ENCODE data around the gene MLST8.

MLST8 gene

GRCh38 chr16:2173916-2174315 is 31.3 kb upstream of the MLST8 start:
- DNase-seq: no peak

GRCh38 chr16:2174396-2175131 is 30.7 kb upstream of the MLST8 start:
- no peak for DNase-seq

DNA sequence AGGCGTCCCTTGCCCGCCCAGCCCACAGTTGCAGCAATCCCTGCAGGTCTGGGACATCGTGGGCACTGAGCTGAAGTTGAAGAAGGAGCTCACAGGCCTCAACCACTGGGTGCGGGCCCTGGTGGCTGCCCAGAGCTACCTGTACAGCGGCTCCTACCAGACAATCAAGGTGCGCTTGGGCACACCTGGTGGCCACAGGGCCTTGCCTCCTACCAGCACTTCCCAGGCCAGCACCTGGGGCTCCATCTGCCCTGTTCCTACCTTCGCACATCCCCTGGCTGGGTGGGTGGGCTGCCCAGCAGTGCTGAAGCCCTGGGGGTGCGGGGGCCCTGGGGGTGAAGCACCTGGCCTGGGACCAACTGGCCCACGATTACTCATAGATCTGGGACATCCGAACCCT is 29.8 kb upstream of the MLST8 start:
- no peak for DNase-seq

DNA sequence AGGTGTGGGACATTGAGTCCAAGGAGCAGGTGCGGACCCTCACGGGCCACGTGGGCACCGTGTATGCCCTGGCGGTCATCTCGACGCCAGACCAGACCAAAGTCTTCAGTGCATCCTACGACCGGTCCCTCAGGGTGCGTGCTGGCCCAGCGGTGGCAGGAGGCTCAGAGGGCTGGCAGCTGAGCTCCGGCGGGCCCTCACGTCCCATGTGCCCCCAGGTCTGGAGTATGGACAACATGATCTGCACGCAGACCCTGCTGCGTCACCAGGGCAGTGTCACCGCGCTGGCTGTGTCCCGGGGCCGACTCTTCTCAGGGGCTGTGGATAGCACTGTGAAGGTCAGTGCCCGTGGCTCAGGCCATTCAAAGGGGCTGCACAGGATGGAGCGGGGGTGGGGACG is 29.2 kb upstream of the MLST8 start:
- no peak for DNase-seq

DNA sequence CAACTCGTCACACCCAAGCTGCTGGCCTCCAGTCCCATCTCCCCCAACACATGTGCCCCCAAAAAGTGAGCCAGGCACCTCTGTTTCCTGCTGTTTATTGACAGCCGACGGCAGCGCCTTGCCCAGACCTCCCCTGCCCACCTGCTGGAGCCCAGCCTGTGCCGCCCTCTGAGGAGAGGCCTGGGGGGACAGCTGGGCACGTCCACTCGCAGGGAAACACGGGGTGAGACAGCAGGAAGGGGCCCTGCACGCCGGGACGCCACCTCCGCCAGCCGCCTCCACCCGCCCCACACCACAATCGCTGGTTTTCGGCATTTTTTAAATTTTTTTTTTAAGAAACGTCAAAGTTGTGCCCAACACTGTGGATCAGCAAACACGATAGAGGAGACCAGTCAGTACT is 28.2 kb upstream of the MLST8 start:
- DNase-seq: no peak

GRCh38 chr16:2177561-2177960 is 27.7 kb upstream of the MLST8 start:
- DNase-seq: no peak

DNA sequence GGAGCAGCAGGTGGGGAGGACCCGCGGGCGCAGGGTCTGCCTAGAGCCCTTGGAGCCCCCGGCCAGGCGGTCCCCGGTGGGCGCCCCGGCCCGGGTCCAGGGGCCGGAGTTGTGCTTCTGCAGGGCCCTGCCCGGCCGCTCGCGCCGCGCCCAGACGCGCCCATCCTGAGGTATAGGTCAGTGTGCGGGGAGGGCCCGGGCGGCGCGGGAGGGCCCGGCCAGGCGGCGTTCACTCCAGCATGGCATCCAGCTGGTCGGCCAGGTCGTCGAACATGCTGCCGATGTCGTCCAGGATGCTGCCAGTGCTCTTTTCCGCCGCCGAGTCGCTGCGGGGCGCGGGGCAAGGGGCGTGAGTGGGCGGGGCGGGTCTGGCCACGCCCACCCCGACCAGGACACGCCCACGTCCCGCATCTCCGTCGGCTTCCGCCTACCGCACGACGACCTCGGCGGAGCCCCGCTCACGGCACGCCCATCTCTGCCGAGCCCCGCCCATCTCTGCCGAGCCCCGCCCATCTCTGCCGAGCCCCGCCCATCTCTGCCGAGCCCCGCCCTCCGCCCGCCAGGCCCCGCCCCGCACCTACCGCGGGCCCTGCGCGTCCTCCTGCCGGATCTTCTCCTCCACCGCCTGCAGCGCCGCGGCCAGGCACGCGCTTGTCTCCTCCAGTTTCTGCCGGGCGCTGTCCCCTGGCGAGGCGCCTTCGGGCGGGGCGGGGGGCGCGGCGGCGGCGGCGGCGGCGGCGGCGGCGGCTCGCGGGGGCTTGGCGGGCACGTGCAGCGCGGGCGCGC is 26.7 kb upstream of the MLST8 start:
- no peak for DNase-seq

DNA sequence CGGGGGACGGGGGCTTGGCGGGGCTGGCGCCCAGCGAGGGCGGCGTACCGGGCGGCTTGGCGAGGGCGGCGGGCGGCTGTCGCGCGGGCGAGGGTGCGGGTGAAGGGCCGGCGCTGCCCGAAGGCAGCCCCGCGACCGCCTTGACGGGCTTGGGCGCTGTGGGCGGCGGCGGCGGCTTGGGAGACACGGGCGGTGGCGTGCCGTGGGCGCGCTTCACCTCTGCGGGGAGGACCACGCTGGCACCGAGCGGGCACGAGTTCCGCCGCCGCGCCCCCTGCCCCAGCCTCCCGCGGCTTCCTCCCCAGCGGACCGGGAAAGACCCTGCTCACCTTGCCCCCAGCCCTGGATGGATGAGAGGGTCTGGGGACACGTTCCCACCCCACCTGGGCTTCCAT is 26.1 kb upstream of the MLST8 start:
- no peak for DNase-seq

DNA sequence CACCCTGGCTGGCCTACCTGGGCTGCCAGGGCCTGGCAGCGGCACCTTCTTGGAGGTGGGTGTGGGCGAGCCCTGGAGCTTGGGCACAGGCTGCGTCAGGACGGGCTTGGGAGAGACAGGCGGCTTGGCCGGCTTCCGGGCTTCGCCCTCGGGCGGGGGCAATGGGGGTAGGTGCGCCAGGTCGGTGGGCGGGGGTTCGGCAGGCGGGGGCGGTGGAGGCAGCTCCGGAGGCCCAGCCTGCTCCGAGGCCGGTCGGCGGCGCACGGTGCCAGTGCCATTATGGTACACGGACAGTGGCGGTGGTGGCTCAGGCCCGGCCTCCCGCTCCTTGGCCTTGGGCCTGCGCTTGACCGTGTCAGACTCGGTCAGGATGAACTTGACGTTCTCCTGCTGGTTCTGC is 25.7 kb upstream of the MLST8 start:
- no peak for DNase-seq

- no peak for DNase-seq
Measured at GRCh38 chr16:2180461-2180860, 24.8 kb upstream of the MLST8 start.

DNA sequence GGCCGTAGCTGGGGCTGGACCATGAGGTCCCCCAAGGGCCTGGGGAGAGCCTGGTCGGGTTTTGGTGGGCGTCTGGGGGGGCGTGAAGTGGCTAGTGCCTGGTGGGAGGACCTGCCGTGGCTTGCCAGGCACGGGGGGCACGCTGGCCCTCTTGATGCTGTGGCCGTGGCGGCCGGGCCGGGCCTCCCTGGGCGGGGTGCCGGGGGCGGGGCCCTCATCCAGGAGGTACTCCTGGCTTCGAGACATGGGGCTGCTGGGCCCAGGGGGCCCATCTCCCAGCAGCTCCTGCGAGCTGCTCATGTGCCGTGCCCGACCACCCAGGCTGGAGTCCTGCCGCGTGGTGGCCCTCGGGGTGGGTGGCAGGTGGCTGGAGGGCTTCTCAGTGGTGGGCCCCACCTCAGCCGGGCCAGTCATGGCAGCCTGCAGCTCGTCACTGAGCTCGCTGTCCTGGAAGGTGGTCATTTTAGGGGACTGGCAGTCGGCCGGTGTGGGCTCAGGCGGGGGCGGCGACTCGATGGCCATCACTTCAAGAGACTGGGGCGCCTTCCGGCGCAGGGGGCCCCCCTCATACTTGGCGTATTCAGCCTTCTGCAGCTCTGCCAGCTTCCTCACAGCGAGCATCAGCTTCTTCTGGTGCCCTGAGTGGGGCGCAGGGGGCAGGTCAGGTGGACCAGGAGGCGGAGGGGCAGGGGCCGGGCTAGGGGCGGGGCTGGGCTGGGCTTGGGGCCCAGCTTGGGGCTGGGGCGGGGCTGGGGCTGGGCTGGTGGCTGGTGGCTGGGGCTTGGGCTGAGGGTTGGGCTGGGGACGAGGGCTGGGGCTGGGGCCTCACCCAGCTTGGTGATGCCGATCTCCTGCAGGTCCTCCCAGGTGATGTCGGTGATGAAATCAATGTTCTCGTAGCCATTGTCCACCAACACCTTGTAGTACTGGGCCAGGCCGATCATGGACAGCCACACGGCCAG is 24.0 kb upstream of the MLST8 start:
- no peak for DNase-seq

DNA sequence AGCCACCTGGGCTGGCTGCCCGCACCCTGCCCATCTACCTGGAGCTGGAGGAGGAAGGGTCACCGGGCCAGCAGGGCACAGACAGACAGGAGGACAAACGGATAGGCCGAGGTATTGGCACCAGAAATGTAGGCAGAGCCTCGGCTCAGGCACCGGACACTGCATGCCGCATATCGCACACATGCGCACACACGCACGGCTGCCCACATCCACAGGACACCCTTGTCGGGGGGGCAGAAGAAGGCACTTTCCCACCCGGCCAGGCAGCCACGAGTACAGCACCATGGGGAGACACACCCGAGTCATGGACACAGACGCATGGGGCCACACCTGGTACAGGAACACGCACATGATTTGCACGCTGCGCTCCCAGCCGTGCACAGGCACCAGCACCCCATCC is 23.3 kb upstream of the MLST8 start:
- no peak for DNase-seq

DNA sequence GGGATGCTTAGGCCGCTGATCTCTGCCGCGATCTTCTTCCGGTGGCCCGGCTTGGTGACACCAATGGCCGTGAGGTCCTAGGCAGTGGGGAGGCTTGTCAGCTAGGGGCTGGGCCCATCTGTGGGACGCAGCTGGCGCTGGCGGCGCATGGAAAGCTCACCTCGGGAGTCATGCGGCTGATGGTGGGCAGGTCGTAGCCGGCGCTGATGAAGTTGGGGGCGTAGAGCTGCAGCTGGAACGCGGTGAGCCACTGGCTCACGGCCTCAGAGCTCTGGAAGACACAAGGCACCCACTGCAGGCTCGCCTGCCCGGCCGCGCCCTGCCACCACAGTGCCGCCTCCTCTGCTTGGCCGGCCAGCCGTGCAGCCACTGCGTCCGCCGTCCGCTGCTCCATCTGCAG is 21.6 kb upstream of the MLST8 start:
- DNase-seq: no peak

GRCh38 chr16:2184346-2184745 is 20.9 kb upstream of the MLST8 start:
- DNase-seq: no peak

GRCh38 chr16:2184962-2185361 is 20.3 kb upstream of the MLST8 start:
- no peak for DNase-seq

DNA sequence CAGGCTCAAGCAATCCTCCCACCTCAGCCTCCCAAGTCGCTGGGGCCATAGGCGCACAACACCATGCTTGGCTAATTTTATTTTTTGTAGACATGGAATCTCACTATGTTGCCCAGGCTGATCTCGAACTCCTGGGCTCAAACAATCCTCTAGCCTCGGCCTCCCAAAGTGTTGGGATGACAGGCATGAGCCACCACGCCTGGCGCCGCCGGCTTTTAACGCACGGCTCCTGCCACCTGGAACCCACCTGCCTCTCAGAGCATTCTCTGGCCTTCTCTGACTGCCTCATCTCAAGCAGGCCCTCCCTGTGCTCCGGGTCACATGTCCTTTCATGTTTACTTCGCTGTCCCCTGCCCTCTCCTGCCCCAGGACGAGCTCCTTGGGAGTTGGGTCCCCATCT is 19.2 kb upstream of the MLST8 start:
- DNase-seq: no peak

DNA sequence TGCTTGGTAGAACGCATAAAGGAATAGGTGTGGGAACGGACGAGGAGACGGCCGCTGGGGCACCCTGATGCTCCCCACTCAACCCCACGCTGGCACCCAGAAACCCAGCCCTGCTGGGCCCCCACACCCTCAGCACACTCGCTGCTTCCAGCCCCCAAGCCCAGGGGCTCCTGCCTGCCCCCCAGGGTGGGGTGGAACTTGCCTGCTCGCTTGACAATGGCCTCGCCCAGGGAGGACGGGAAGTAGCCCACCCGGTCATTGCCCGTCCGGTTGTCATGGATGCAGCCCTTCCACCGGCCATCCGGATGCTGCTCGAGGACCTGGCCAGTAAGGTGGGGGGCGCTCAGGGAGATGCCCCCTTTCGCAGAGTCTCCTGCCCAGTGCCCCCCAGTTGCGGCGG is 18.7 kb upstream of the MLST8 start:
- DNase-seq: no peak

DNA sequence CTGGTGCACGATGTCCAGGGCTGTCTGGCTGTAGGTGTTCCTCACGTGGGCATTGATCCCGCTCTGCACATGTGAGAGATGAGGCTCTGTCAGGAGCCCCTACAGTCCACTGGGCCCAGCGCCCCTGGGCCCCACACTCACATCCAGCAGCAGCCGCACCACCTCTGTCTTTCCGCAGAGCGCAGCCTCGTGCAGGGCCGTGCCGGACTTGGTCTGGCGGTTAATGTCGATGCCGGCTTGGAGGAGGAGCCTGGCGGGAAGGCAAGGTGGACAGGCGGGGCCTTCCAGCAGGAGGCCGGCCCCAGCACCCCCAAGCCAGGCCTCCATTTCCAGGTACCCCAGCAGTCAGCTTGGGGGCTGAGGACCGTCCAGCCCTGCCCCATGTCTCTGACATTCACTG is 18.0 kb upstream of the MLST8 start:
- no peak for DNase-seq

DNA sequence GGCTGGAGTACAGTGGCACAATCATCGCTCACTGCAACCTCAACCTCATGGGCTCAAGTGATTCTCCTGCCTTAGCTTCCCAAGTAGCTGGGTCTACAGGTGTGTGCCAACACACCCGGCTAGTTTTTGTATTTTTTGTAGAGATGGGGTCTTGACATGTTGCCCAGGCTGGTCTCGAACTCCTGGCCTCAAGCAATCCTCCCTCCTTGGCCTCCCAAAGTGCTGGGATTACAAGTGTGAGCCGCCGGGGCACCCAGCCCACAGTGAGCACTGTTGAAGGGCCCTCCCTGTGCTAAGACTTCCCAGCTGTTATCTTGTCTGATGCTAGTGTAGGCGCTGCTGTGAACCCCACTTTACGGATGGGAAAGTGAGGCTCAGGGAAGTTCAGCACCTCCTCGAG is 16.9 kb upstream of the MLST8 start:
- DNase-seq: no peak

DNA sequence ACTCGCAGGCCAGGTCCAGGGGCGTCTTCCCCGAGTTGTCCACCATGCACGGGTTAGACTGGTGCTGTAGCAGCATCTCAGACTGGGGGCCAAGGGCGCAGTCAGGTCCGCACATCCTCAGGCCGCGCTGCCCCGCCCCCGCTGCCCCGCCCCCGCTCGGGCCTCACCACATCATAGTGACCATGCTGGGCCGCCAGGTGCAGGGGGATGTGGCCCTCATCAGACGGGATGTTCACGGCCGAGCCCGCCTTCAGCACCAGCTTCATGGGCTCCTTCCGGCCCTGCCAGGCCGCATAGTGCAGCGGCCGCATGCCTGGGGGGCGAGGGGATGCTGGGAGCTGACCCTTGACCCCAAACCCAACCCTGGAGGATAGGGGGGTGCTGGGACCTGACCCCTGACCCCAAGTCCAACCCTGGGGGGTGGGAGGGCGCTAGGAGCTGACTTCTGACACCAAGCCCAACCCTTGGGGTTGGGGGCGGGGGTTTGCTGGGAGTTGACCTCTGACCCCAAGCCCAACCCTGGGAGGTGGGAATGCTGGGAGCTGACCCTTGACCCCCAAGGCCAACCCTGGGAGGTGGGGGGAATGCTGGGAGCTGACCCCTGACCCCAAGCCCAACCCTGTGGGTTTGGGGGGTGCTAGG is 15.9 kb upstream of the MLST8 start:
- no peak for DNase-seq

DNA sequence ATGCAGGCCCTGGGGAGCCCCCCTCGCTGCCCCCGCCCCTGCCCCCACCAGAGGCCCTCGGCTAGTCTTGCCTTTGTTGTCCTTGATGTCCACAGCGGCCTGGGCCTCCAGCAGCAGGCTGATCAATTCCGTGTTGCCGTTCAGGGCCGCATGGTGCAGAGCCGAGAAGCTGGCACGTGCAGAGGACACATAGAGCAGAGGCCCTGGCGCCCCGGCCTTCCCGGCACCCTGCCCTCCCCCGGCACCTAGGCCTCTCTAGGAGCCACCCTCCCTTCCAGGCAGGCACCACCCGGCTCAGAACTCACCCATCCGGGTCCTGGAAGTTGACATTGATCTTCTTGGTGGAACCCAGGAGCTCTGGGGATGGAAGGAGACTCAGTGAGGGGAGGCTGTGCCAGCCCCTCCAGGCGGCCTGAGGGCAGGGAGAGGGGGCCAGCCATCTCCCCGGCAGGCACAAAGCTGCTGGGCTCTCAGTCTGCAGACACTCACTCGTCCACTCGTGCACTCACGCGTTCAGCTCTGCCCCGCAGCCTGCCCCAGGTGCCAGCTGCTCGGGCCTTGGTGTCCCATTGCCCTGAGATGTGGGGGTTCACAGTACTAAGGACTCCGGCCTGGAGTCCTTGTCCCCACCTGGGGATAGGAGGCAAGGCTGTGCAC is 15.1 kb upstream of the MLST8 start:
- DNase-seq: no peak

GRCh38 chr16:2190659-2191445 is 14.4 kb upstream of the MLST8 start:
- DNase-seq: no peak

All from NK-92 treated with Interleukin-12 subunit alpha and Interleukin-12 subunit beta, amount 100 ng/mL, for 24 hours (cell line).